ENCODE data around the gene TPRN. TPM values are rescaled to one million over a fixed set of nuclear protein-coding genes. Genes with fewer than 3 reads are reported as not detected.

TPRN gene
- polyA plus RNA-seq, 1 of the 3 experiments (the other 2 are of a cell fraction): 5.2 TPM

GRCh38 chr9:137222190-137223077 lies 21.9 kb upstream of the TPRN start, which contains the start of gene RNF208:
TSS of gene RNF208 (minus strand) at chr9:137222240. CDS start at chr9:137221212, 1,028 bp downstream.
- H3K4me2 ChIP-seq: peak within 1 kb of the TSS; percentile 99
- peaks cover 16% of the 10 kb centered on the region for H3F3A ChIP-seq (replicated peaks; ENCODE audit: insufficient read depth)
- no peaks in the 10 kb centered on the region for H3K79me2 ChIP-seq (ENCODE audit: insufficient read depth)
- POLR2A ChIA-PET: interaction anchor here (0.8 to 3.4 kb wide), 8 partner anchors 18 to 136 kb away, joined by 3 to 18 read pairs (median 4); partner anchors contain the start of genes ANAPC2, MAN1B1, NDOR1 and SSNA1
- H3K9me2 ChIP-seq: no peaks in the 10 kb centered on the region
- WGBS (ENCODE audit: low lambda C conversion rate): 23% methylated on average over 6 of the region's 88 CpGs
- H4K20me1 ChIP-seq (ENCODE audit: insufficient read depth): no peaks in the 10 kb centered on the region
- CTCF ChIA-PET: interaction anchor here (0.6 to 7.7 kb wide), 9 partner anchors 14 to 176 kb away, joined by 3 to 95 read pairs (median 3); partner anchors contain the start of genes NELFB, NPDC1 and TPRN
- peak within 1 kb of the TSS; percentile 56; a peak in 3 of 4 replicates for H3K4me3 ChIP-seq (ENCODE audit: low read depth in 2 of 2, low read length in 1 of 2)
- H3K9me3 ChIP-seq: no peaks in the 10 kb centered on the region
- peak within 1 kb of the TSS; percentile 15 to 76; a peak in 2 of 4 replicates for H3K27ac ChIP-seq (ENCODE audit: low read depth in 2 of 2, low read length in 1 of 2)
- peak within 1 kb of the TSS; percentile 49 for H3K9ac ChIP-seq
- H2AFZ ChIP-seq (ENCODE audit: low read depth): 0 out of 2 replicates have a peak within 1 kb of the TSS, but pooled peaks have one; percentile 46
- no peaks in the 10 kb centered on the region for H3K27me3 ChIP-seq (ENCODE audit: insufficient read depth)
- no peaks in the 10 kb centered on the region for H3K36me3 ChIP-seq (replicated peaks in 1 of 2; ENCODE audit: control insufficient read depth in 1 of 2, insufficient read depth in 2 of 2, low read length in 1 of 2)
- peaks cover 5 to 33% of the 10 kb centered on the region in 2 experiments; a peak in 1 of 4 replicates for H3K4me1 ChIP-seq (ENCODE audit: control insufficient read depth in 1 of 2, insufficient read depth in 2 of 2, low read depth in 1 of 2, low read length in 1 of 2)
- TF ChIP-seq EZH2phosphoT487 (IDR thresholded peaks at IDR 0.05; ENCODE audit: borderline replicate concordance, low read depth): no peak
- TF ChIP-seq RFX5 (IDR thresholded peaks at IDR 0.05; ENCODE audit: low read length): no peak
- no peak for TF ChIP-seq GABPA (IDR thresholded peaks at IDR 0.05; ENCODE audit: low read depth)
- TF ChIP-seq TAF1 (IDR thresholded peaks at IDR 0.05; ENCODE audit: borderline replicate concordance, low read depth, low read length): no peak
- TF ChIP-seq RCOR1 (IDR thresholded peaks at IDR 0.05; ENCODE audit: low read length): no peak
- TF ChIP-seq IRF3 (IDR thresholded peaks at IDR 0.05; ENCODE audit: low read depth, low read length): no peak
- DNase-seq: peak; percentile 80

GRCh38 chr9:137221506-137222111 lies 21.1 kb upstream of the TPRN start:
- Histone ChIP-seq H2AFZ (ENCODE audit: low read depth) (no peak overlapping the region), H3K4me3 (ENCODE audit: low read depth in 2 of 2, low read length in 1 of 2) (peak overlapping the region; percentile 47 to 56; a peak in 3 of 4 replicates), H3K4me2 (peak overlapping the region; percentile 73; the same call in 1 of the 2 replicates), H3K9ac (no peak overlapping the region), H4K20me1 (ENCODE audit: insufficient read depth) (no peaks in the 10 kb centered on the region), H3K9me3 (no peaks in the 10 kb centered on the region), H3K27me3 (ENCODE audit: insufficient read depth) (no peaks in the 10 kb centered on the region), H3K36me3 (replicated peaks in 1 of 2; ENCODE audit: control insufficient read depth in 1 of 2, insufficient read depth in 2 of 2, low read length in 1 of 2) (no peaks in the 10 kb centered on the region), H3F3A (replicated peaks; ENCODE audit: insufficient read depth) (peaks cover 9% of the 10 kb centered on the region), H3K9me2 (no peaks in the 10 kb centered on the region), H3K27ac (ENCODE audit: low read depth in 2 of 2, low read length in 1 of 2) (peak overlapping the region in 1 of 2 experiments; percentile 76; a peak in 2 of 4 replicates), H3K4me1 (ENCODE audit: control insufficient read depth in 1 of 2, insufficient read depth in 2 of 2, low read depth in 1 of 2, low read length in 1 of 2) (peaks cover 5 to 25% of the 10 kb centered on the region in 2 experiments; a peak in 1 of 4 replicates), H3K79me2 (ENCODE audit: insufficient read depth) (no peaks in the 10 kb centered on the region)
- DNase-seq: peak; percentile 63
- no peak for TF ChIP-seq CTCF (IDR thresholded peaks at IDR 0.05)
- TF ChIP-seq SMC3 (IDR thresholded peaks at IDR 0.05; ENCODE audit: low read depth, low read length): no peak
- TF ChIP-seq NFIC (IDR thresholded peaks at IDR 0.05; ENCODE audit: borderline replicate concordance): no peak
- TF ChIP-seq ZBTB33 (IDR thresholded peaks at IDR 0.05; ENCODE audit: borderline replicate concordance, low read depth): no peak
- no peak for TF ChIP-seq ELF1 (IDR thresholded peaks at IDR 0.05)
- no peak for TF ChIP-seq YY1 (IDR thresholded peaks at IDR 0.05; ENCODE audit: low read depth)
- no peak for TF ChIP-seq TEAD4 (IDR thresholded peaks at IDR 0.05; ENCODE audit: borderline replicate concordance, insufficient read depth)
- no peak for TF ChIP-seq RCOR1 (IDR thresholded peaks at IDR 0.05; ENCODE audit: low read length)
- no peak for TF ChIP-seq EZH2phosphoT487 (IDR thresholded peaks at IDR 0.05; ENCODE audit: borderline replicate concordance, low read depth)
- 49% methylated on average over 6 of the region's 61 CpGs for WGBS (ENCODE audit: low lambda C conversion rate)
- ChIA-PET CTCF (interaction anchor here (1.4 to 7.7 kb wide), 6 partner anchors 15 to 175 kb away, joined by 3 to 95 read pairs (median 4); partner anchors contain the start of genes NELFB and NPDC1), POLR2A (interaction anchor here (1.8 to 2.9 kb wide), 2 partner anchors 33 to 92 kb away, joined by 6 to 12 read pairs; partner anchors contain the start of genes ANAPC2 and SSNA1)
